ENCODE data around the gene POLD4. TPM values are rescaled to one million over a fixed set of nuclear protein-coding genes. Genes with fewer than 3 reads are reported as not detected.

The POLD4 gene
- total RNA-seq, 1 experiment from 2014 or later, result 78.7 TPM

DNA sequence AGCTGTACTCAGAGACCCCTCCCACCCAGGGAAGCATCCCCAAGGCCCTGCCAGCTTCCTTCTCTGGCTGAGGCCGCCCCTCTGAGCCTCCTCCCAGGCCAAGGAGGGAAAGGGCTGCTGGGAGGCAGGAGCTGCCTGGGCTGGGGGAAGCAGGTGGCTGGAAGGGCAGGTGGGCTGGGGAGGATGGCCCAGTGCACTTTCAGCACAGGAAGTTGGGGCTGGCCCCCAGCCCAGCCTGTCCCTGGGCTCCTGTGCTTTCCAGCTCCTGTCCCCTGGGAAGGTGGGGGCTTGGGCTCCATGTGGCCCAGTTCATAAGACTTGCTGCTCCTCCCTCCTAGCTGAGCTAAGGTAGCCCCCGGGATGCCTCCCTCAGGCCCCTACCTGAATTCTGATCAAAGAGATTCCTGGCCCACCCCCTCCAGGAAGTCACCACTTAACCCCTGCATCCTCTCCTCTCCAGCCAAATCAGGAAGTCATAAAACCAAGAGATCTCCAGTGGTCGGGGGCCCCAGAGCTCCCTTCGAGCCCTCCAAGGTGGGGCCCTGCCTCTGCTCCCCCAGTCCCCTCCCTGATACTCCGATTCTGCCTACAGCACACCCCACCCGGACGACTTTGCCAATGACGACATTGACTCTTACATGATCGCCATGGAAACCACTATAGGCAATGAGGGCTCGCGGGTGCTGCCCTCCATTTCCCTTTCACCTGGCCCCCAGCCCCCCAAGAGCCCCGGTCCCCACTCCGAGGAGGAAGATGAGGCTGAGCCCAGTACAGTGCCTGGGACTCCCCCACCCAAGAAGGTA lies 43.4 kb upstream of the POLD4 start:
- no peak for ATAC-seq
- Histone ChIP-seq H3K4me3 (ENCODE audit: low read depth in 2 of 2, low read length in 2 of 2) (no peak overlapping the region), H3K4me1 (ENCODE audit: control insufficient read depth, insufficient read depth, low read length) (peaks cover 37% of the 10 kb centered on the region), H3K27ac (ENCODE audit: low read length) (0 out of 2 replicates have a peak overlapping the region, but pooled peaks have one; percentile 7), H3K36me3 (ENCODE audit: control insufficient read depth, insufficient read depth, low read length) (peaks cover 7% of the 10 kb centered on the region), H3K9me3 (ENCODE audit: control insufficient read depth, insufficient read depth, low read depth, low read length) (no peaks in the 10 kb centered on the region), H3K27me3 (ENCODE audit: control insufficient read depth, insufficient read depth, low read length) (no peaks in the 10 kb centered on the region)
- no peak for DNase-seq (ENCODE audit: low read depth, low spot score)
- in situ Hi-C loops (cut with HindIII; ENCODE audit: low pct_unique_long_range_greater_than_20kb, low sequenced_read_pairs) (no loop called here), intact Hi-C loops (cut with micrococcal nuclease; ENCODE audit: unreplicated experiment) (no loop called here)
- ChIA-PET CTCF (interaction anchor here (0.6 kb wide), 2 partner anchors 77 to 170 kb away, joined by 3 read pairs; no protein-coding TSS in a partner anchor), POLR2A (no interaction called here)
- TF ChIP-seq SIN3A (IDR thresholded peaks at IDR 0.05; ENCODE audit: borderline replicate concordance, insufficient read depth, low read depth, low read length) (no peak), POLR2AphosphoS5 (IDR thresholded peaks at IDR 0.05; ENCODE audit: low read depth, low read length) (no peak), CTCF (IDR thresholded peaks at IDR 0.05) (no peak), TCF7L2 (IDR thresholded peaks at IDR 0.05; ENCODE audit: low read depth, low read length) (no peak), REST (IDR thresholded peaks at IDR 0.05; ENCODE audit: insufficient read depth in 1 of 2, low read depth in 2 of 2, low read length in 1 of 2) (no peak)
- no TSS peak for BruUV-seq (replicated peaks)

DNA sequence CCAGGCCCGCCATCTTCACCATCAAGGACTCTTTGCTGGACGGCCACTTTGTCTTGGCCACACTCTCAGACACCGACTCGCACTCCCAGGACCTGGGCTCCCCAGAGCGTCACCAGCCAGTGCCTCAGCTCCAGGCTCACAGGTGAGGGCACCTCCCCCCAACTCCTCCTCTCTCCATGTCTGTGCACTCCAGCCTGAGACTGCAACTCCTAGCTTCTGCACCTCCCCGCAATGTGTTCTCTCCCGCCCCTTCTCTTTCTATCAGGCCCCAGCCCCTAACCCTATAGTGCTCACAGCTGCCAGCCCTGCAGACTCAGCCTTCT lies 42.9 kb upstream of the POLD4 start:
- H3K4me3 ChIP-seq (ENCODE audit: low read depth in 2 of 2, low read length in 2 of 2), result no peak overlapping the region
- no peak overlapping the region for H3K27ac ChIP-seq (ENCODE audit: low read length)
- peaks cover 7% of the 10 kb centered on the region for H3K36me3 ChIP-seq (ENCODE audit: control insufficient read depth, insufficient read depth, low read length)
- no TSS peak for BruUV-seq (replicated peaks)
- in situ Hi-C loops (cut with HindIII; ENCODE audit: low pct_unique_long_range_greater_than_20kb, low sequenced_read_pairs), result no loop called here
- DNase-seq (ENCODE audit: low read depth, low spot score) (no peak), ATAC-seq (no peak)
- ChIA-PET POLR2A (no interaction called here), CTCF (interaction anchor here (0.6 kb wide), 2 partner anchors 78 to 169 kb away, joined by 3 read pairs; no protein-coding TSS in a partner anchor)
- TF ChIP-seq REST (IDR thresholded peaks at IDR 0.05; ENCODE audit: insufficient read depth in 1 of 2, low read depth in 2 of 2, low read length in 1 of 2), result no peak
- intact Hi-C loops (cut with micrococcal nuclease; ENCODE audit: unreplicated experiment), result no loop called here
- peaks cover 37% of the 10 kb centered on the region for H3K4me1 ChIP-seq (ENCODE audit: control insufficient read depth, insufficient read depth, low read length)
- no peaks in the 10 kb centered on the region for H3K9me3 ChIP-seq (ENCODE audit: control insufficient read depth, insufficient read depth, low read depth, low read length)
- no peaks in the 10 kb centered on the region for H3K27me3 ChIP-seq (ENCODE audit: control insufficient read depth, insufficient read depth, low read length)
